ENCODE results near the gene HOXC4.
"Not testable (repeated sequence)": the region's sequence is repeated elsewhere in the genome, so short reads cannot be mapped to it uniquely, and the experiment has no call there.

GRCh38 chr12:54079115-54079514 is 25.5 kb downstream of the HOXC4 start:
- not testable (repeated sequence) for TF ChIP-seq POLR2AphosphoS5, POLR2A, EP300, CTCF (IDR thresholded peaks at IDR 0.05)
